HepG2 (cell line): ENCODE measurements around the gene LRP1B. TPM values are rescaled to one million over a fixed set of nuclear protein-coding genes. Genes with fewer than 3 reads are reported as not detected.

ENCODE experiments used
- ATAC-seq: fragments of 200-7000 bp; cut with Tn5 transposase; 3 replicates; pipeline ENCODE4 v1.9.1; 2020; ENCODE audit warnings: mild to moderate bottlenecking, moderate library complexity
- BruUV-seq: library from RNA; stranded (reverse); fragments of 400-500 nt; replicated peaks from 2 replicates; lab custom pipeline; 2021; lab: Mats Ljungman, UMichigan
- CTCF ChIA-PET: fragments of 300-600 bp; formaldehyde crosslinking; extraction: SDS; loops from one replicate; lab custom pipeline; 2021; ENCODE audit warnings: low total read pairs, inconsistent platforms, low intra/inter-chr PET ratio; lab: Yijun Ruan, JAX
- POLR2A ChIA-PET: fragments of 350-600 bp; sonication (Branson Sonifier 250); formaldehyde crosslinking; loops from one replicate; lab custom pipeline; 2020; ENCODE audit warnings: antibody characterized with exemption, inconsistent platforms; lab: Yijun Ruan, JAX
- DNase-seq: peaks from one replicate; pipeline ENCODE4 v3.0.0-alpha.2; 2015; ENCODE audit warnings: low spot score
- FAIRE-seq: peaks from 3 replicates; lab custom pipeline; 2011; peaks lifted over from hg19 to GRCh38; lab: Jason Lieb, UNC
- H2AFZ ChIP-seq: one replicate; pipeline ENCODE4 v1.6.1; 2011; ENCODE audit warnings: low read length, inconsistent platforms
- H3K27ac ChIP-seq: fragments of 300-600 bp; 3 replicates; pipeline ENCODE4 v1.8.0; 2011; ENCODE audit warnings: mixed run types, mild to moderate bottlenecking, mixed read lengths, low read length, inconsistent platforms; ENCODE audit not compliant: insufficient read depth; ENCODE audit errors: extremely low read length
- H3K27me3 ChIP-seq, 2 experiments: fragments of 200-600 bp in 1 of 2; 2 replicates in 1 of 2; 3 replicates in 1 of 2; pipeline versions ENCODE4 v1.6.0 to v1.8.0; 2011; ENCODE audit warnings: low read length in 2 of 2, mild to moderate bottlenecking in 2 of 2, moderate library complexity in 2 of 2, inconsistent platforms in 1 of 2; ENCODE audit not compliant: insufficient read depth in 2 of 2, control insufficient read depth in 1 of 2
- H3K36me3 ChIP-seq, 2 experiments: fragments of 200-600 bp in 1 of 2; replicated peaks in 1 of 2; 2 replicates in 1 of 2; 3 replicates in 1 of 2; pipeline versions ENCODE4 v1.5.1 to v1.8.0; 2011; ENCODE audit warnings: low read length in 2 of 2, inconsistent platforms in 1 of 2; ENCODE audit not compliant: insufficient read depth in 2 of 2, control insufficient read depth in 1 of 2
- H3K4me1 ChIP-seq: 2 replicates; pipeline ENCODE4 v1.5.1; 2012; ENCODE audit warnings: low read length, inconsistent platforms; ENCODE audit not compliant: insufficient read depth
- H3K4me2 ChIP-seq: 2 replicates; pipeline ENCODE4 v1.6.0; 2011; ENCODE audit warnings: low read depth, low read length, inconsistent platforms
- H3K4me3 ChIP-seq, 3 experiments: fragments of 200-600 bp in 1 of 3; sonication (generic), shearing (Covaris generic) in 1 of 3; replicated peaks in 1 of 3; 2 replicates each; pipeline ENCODE4 v1.5.1; 2011 to 2016; ENCODE audit warnings: low read length in 3 of 3, inconsistent platforms in 2 of 3, low read depth in 2 of 3, mild to moderate bottlenecking in 2 of 3, control low read depth in 1 of 3, mixed read lengths in 1 of 3; ENCODE audit not compliant: insufficient read depth in 1 of 3
- H3K79me2 ChIP-seq: one replicate; pipeline ENCODE4 v1.6.1; 2011; ENCODE audit warnings: low read length, inconsistent platforms; ENCODE audit not compliant: insufficient read depth
- H3K9ac ChIP-seq: 2 replicates; pipeline ENCODE4 v1.6.0; 2011; ENCODE audit warnings: mild to moderate bottlenecking, low read depth, low read length, inconsistent platforms; ENCODE audit not compliant: insufficient read depth
- H3K9me3 ChIP-seq: 2 replicates; pipeline ENCODE4 v1.5.1; 2012; ENCODE audit warnings: mild to moderate bottlenecking, low read length
- H4K20me1 ChIP-seq: 2 replicates; pipeline ENCODE4 v1.6.0; 2011; ENCODE audit warnings: inconsistent platforms, mild to moderate bottlenecking, low read length, moderate library complexity; ENCODE audit not compliant: insufficient read depth
- ADNP ChIP-seq: sonication (generic); formaldehyde crosslinking; IDR thresholded peaks from 2 replicates; pipeline ENCODE4 v1.4.0; 2020; ENCODE audit warnings: missing genetic modification reagents
- ATRX ChIP-seq: sonication (generic); formaldehyde crosslinking; IDR thresholded peaks from 2 replicates; pipeline ENCODE4 v1.4.0; 2020; ENCODE audit warnings: missing genetic modification reagents, borderline replicate concordance
- RAD21 ChIP-seq: fragments of 450-650 bp; formaldehyde crosslinking; IDR thresholded peaks from 2 replicates; pipeline ENCODE4 v1.5.0; 2020; ENCODE audit warnings: mild to moderate bottlenecking
- RBM22 ChIP-seq: fragments of 200-400 bp; formaldehyde crosslinking; optimal IDR thresholded peaks from 2 replicates; pipeline ENCODE3; 2017; ENCODE audit warnings: mild to moderate bottlenecking, low read length, moderate library complexity
- SMC3 ChIP-seq: IDR thresholded peaks from 2 replicates; pipeline ENCODE4 v1.6.1; 2011; ENCODE audit warnings: low read length, improper control_type of control experiment
- SNAPC2 ChIP-seq: sonication (generic); formaldehyde crosslinking; IDR thresholded peaks from 2 replicates; pipeline ENCODE4 v1.8.1; 2022; ENCODE audit warnings: mild to moderate bottlenecking, missing genetic modification reagents
- STAG1 ChIP-seq: sonication (generic); formaldehyde crosslinking; IDR thresholded peaks from 2 replicates; pipeline ENCODE4 v1.4.0; 2020; ENCODE audit warnings: missing genetic modification reagents
- TBP ChIP-seq: sonication (generic); formaldehyde crosslinking; IDR thresholded peaks from 2 replicates; pipeline ENCODE4 v1.5.0; 2020; ENCODE audit warnings: missing genetic modification reagents
- ZBTB1 ChIP-seq: sonication (generic); formaldehyde crosslinking; IDR thresholded peaks from 2 replicates; pipeline ENCODE4 v1.4.0; 2020; ENCODE audit warnings: missing genetic modification reagents, borderline replicate concordance
- ZNF234 ChIP-seq: sonication (generic); formaldehyde crosslinking; conservative IDR thresholded peaks from 2 replicates; pipeline ENCODE4 v1.5.1; 2020; ENCODE audit warnings: mild to moderate bottlenecking, missing genetic modification reagents
- ZNF296 ChIP-seq: sonication (generic); formaldehyde crosslinking; conservative IDR thresholded peaks from 2 replicates; pipeline ENCODE4 v1.5.0; 2020; ENCODE audit warnings: mild to moderate bottlenecking, missing genetic modification reagents
- ZNF33A ChIP-seq: sonication (generic); formaldehyde crosslinking; IDR thresholded peaks from 2 replicates; pipeline ENCODE4 v1.5.1; 2020; ENCODE audit warnings: missing genetic modification reagents, mild to moderate bottlenecking, moderate library complexity, borderline replicate concordance
- ZNF615 ChIP-seq: sonication (generic); formaldehyde crosslinking; IDR thresholded peaks from 2 replicates; pipeline ENCODE4 v1.5.0; 2020; ENCODE audit warnings: mild to moderate bottlenecking, missing genetic modification reagents, borderline replicate concordance
- ZNF670 ChIP-seq: sonication (generic); formaldehyde crosslinking; IDR thresholded peaks from 2 replicates; pipeline ENCODE4 v1.8.0; 2022; ENCODE audit warnings: mild to moderate bottlenecking, missing genetic modification reagents, borderline replicate concordance
- WGBS: methylation state at CpG from one replicate; pipeline ENCODE4 v1.1.6; 2017; ENCODE audit warnings: low lambda C conversion rate; 5-methylcytosine and 5-hydroxymethylcytosine counted together
- in situ Hi-C: cut with HindIII; loops from 2 replicates; pipeline ENCODE4 v1.10.0; 2017; ENCODE audit warnings: low pct_unique_long_range_greater_than_20kb; ENCODE audit not compliant: extremely low pct_ligation_motif_present
- intact Hi-C: fragments of 100-400 bp; cut with micrococcal nuclease; formaldehyde crosslinking; loops from one replicate; pipeline ENCODE4 v1.10.0; 2022; ENCODE audit not compliant: unreplicated experiment
- polyA plus RNA-seq, 8 experiments: library from polyadenylated mRNA; depleted of rRNA in 3 of 8; stranded (reverse) in 7 of 8; unstranded in 1 of 8; fragments of >200 nt; fragmentation: Illumina TruSeq in 4 of 8; extraction: Trizol in 4 of 8; gene quantifications; 2 replicates each; pipeline versions ENCODE4 v1.2.1 to v1.2.3, GENCODE V29; 2011 to 2016; ENCODE audit warnings: low read depth in 4 of 8, missing spikeins in 1 of 8, mixed read lengths in 1 of 8; ENCODE audit not compliant: insufficient read depth in 1 of 8
- total RNA-seq, 5 experiments: library from RNA; depleted of rRNA; stranded (reverse); fragments of >200 nt; fragmentation: Illumina TruSeq; extraction: Trizol; gene quantifications; 2 replicates each; pipeline ENCODE4 v1.2.3, GENCODE V29; 2016; ENCODE audit warnings: low read depth in 1 of 5
- TF ChIP-seq, protein P1 (sequence below): sonication (generic); formaldehyde crosslinking; IDR thresholded peaks from 2 replicates; pipeline ENCODE4 v1.4.0; 2020; ENCODE audit warnings: mild to moderate bottlenecking, low read depth, missing genetic modification reagents
- TF ChIP-seq, protein P2 (sequence below): sonication (generic); formaldehyde crosslinking; IDR thresholded peaks from 2 replicates; pipeline ENCODE4 v1.5.0; 2020; ENCODE audit warnings: mild to moderate bottlenecking, missing genetic modification reagents, moderate library complexity
- TF ChIP-seq, protein P3 (sequence below): sonication (generic); formaldehyde crosslinking; IDR thresholded peaks from 2 replicates; pipeline ENCODE4 v1.5.0; 2020; ENCODE audit warnings: mild to moderate bottlenecking, low read depth, missing genetic modification reagents, borderline replicate concordance

The LRP1B gene
- total and polyA plus RNA-seq, 2 of the 13 experiments (the other 11 are each of a cell fraction or from before 2014, with no cell fraction given) = 0.04 TPM; not detected in 1

DNA sequence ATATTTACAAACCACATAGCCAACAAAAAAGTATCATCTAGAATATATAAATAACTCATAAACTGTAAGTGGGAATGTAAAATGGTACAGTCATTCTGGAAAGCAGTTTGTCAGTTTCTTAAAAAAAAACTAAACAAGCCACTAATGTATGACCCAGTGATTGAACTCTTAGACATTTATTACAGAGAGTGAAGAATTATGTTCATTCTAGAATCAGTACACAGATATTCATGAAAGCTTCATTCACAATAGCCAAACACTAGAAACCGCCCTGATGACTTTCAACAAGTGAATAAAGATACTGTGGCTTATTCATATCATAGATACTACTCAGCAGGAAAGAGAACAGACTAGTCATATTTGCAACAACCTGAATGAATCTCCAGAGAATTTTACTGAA is 1541.5 kb downstream of the LRP1B start:
- 24% methylated on average over 1 of the region's 1 CpG for WGBS
- intact Hi-C loops = no loop called here

DNA sequence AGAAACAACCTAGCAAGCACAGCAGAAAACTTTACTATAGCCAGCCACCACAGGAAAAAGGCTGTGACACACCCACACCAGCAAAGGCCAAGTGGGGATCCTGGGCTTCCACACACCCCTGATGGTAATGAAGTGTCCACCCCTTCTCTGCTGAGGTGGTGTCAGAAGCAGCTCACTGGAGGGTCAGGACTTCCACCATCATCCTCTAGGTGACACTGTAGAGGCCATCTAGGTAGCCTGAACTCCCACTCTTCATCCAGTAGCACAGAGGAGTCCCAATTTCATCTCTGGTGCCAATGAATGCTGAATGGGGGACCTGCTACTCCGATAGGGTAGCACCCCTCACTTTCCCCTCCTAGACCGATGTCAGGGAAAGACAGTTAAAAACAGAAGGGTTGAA is 1544.4 kb downstream of the LRP1B start:
- no peaks in the 10 kb centered on the region for H3K79me2 ChIP-seq
- TF ChIP-seq ZNF615 (CRISPR knock-in tag) (no peak), RAD21 (CRISPR knock-in tag) (0 out of 2 replicates have a peak, but pooled peaks have one; percentile 16), ZNF296 (CRISPR knock-in tag) (no peak), STAG1 (peak; percentile 63), SMC3 (peak; percentile 57)
- TF ChIP-seq, protein P1, sequence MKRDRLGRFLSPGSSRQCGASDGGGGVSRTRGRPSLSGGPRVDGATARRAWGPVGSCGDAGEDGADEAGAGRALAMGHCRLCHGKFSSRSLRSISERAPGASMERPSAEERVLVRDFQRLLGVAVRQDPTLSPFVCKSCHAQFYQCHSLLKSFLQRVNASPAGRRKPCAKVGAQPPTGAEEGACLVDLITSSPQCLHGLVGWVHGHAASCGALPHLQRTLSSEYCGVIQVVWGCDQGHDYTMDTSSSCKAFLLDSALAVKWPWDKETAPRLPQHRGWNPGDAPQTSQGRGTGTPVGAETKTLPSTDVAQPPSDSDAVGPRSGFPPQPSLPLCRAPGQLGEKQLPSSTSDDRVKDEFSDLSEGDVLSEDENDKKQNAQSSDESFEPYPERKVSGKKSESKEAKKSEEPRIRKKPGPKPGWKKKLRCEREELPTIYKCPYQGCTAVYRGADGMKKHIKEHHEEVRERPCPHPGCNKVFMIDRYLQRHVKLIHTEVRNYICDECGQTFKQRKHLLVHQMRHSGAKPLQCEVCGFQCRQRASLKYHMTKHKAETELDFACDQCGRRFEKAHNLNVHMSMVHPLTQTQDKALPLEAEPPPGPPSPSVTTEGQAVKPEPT (CRISPR knock-in tag) = no peak
- TF ChIP-seq, protein P2, sequence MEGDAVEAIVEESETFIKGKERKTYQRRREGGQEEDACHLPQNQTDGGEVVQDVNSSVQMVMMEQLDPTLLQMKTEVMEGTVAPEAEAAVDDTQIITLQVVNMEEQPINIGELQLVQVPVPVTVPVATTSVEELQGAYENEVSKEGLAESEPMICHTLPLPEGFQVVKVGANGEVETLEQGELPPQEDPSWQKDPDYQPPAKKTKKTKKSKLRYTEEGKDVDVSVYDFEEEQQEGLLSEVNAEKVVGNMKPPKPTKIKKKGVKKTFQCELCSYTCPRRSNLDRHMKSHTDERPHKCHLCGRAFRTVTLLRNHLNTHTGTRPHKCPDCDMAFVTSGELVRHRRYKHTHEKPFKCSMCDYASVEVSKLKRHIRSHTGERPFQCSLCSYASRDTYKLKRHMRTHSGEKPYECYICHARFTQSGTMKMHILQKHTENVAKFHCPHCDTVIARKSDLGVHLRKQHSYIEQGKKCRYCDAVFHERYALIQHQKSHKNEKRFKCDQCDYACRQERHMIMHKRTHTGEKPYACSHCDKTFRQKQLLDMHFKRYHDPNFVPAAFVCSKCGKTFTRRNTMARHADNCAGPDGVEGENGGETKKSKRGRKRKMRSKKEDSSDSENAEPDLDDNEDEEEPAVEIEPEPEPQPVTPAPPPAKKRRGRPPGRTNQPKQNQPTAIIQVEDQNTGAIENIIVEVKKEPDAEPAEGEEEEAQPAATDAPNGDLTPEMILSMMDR (CRISPR knock-in tag) = peak; percentile 86
- intact Hi-C loops (loop anchor here (1.0 to 2.0 kb wide), 2 partner anchors 110 to 277 kb away; no protein-coding TSS in a partner anchor), in situ Hi-C loops (no loop called here)
- no peaks in the 10 kb centered on the region for H3K4me1 ChIP-seq
- H3K9me3 ChIP-seq = no peaks in the 10 kb centered on the region
- ChIA-PET POLR2A (no interaction called here), CTCF (interaction anchor here (1.2 kb wide), 1 partner anchor 277 kb away, joined by 4 read pairs; no protein-coding TSS in a partner anchor)
- ATAC-seq (peak; percentile 100), DNase-seq (peak; percentile 54), FAIRE-seq (peak; percentile 59)
- no peak overlapping the region for H3K9ac ChIP-seq
- no peaks in the 10 kb centered on the region for H3K36me3 ChIP-seq
- H3K27ac ChIP-seq = no peak overlapping the region
- no peak overlapping the region for H3K4me2 ChIP-seq
- H2AFZ ChIP-seq = no peak overlapping the region
- H3K27me3 ChIP-seq = no peaks in the 10 kb centered on the region
- H4K20me1 ChIP-seq = no peaks in the 10 kb centered on the region
- no peak overlapping the region for H3K4me3 ChIP-seq
- 0% methylated on average over 2 of the region's 2 CpGs for WGBS
- BruUV-seq = no TSS peak

More for the DNA sequence above, 1541.5 kb downstream of the LRP1B start:
- no peak overlapping the region for H3K4me2 ChIP-seq
- no peaks in the 10 kb centered on the region for H4K20me1 ChIP-seq
- H3K4me1 ChIP-seq = no peaks in the 10 kb centered on the region
- DNase-seq (no peak), ATAC-seq (no peak), FAIRE-seq (no peak)
- no peak overlapping the region for H2AFZ ChIP-seq
- no peak overlapping the region for H3K9ac ChIP-seq
- in situ Hi-C loops = no loop called here
- ChIA-PET CTCF (no interaction called here), POLR2A (no interaction called here)
- H3K79me2 ChIP-seq = no peaks in the 10 kb centered on the region
- BruUV-seq = no TSS peak
- TF ChIP-seq ADNP (CRISPR knock-in tag) (no peak), ATRX (no peak), RBM22 (no peak), SNAPC2 (no peak), ZBTB1 (no peak), TBP (no peak), ZNF234 (CRISPR knock-in tag) (no peak), ZNF670 (no peak), ZNF33A (CRISPR knock-in tag) (no peak)
- TF ChIP-seq, protein P3, sequence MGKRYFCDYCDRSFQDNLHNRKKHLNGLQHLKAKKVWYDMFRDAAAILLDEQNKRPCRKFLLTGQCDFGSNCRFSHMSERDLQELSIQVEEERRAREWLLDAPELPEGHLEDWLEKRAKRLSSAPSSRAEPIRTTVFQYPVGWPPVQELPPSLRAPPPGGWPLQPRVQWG (CRISPR knock-in tag) = no peak
- H3K27ac ChIP-seq = no peak overlapping the region
- H3K9me3 ChIP-seq = no peaks in the 10 kb centered on the region
- no peaks in the 10 kb centered on the region for H3K36me3 ChIP-seq
- no peak overlapping the region for H3K4me3 ChIP-seq
- no peaks in the 10 kb centered on the region for H3K27me3 ChIP-seq
